Liver (tissue), 9 donors: ENCODE measurements around the gene TNS3. TPM values are rescaled to one million over a fixed set of nuclear protein-coding genes. Genes with fewer than 3 reads are reported as not detected.
A peak's percentile ranks its signal among the peaks of the same experiment; 100 is the strongest.

Experiments used
- DNase-seq: peaks from one replicate; pipeline ENCODE4 v3.0.0-alpha.2; 2017; ENCODE audit warnings: low spot score
- H3K27ac ChIP-seq, 2 donors: one replicate each; pipeline ENCODE4 v1.7.0; 2013; ENCODE audit warnings: inconsistent platforms in 2 of 2, low read length in 2 of 2, control low read depth in 1 of 2, low read depth in 1 of 2, mild to moderate bottlenecking in 1 of 2
- H3K27me3 ChIP-seq, 4 donors: one replicate each; pipeline versions ENCODE4 v1.6.1 to v1.7.0; 2013; ENCODE audit warnings: low read length in 3 of 4, inconsistent platforms in 1 of 4, mild to moderate bottlenecking in 1 of 4, moderate library complexity in 1 of 4; ENCODE audit not compliant: control insufficient read depth in 4 of 4, insufficient read depth in 4 of 4
- H3K36me3 ChIP-seq, 4 donors: one replicate each; pipeline versions ENCODE4 v1.6.1 to v1.7.0; 2013; ENCODE audit warnings: low read length in 3 of 4, mild to moderate bottlenecking in 3 of 4, low read depth in 1 of 4, moderate library complexity in 1 of 4; ENCODE audit not compliant: control insufficient read depth in 4 of 4, insufficient read depth in 3 of 4
- H3K4me1 ChIP-seq, 4 donors: one replicate each; pipeline versions ENCODE4 v1.6.1 to v1.7.0; 2013; ENCODE audit warnings: low read length in 3 of 4, mild to moderate bottlenecking in 3 of 4, moderate library complexity in 1 of 4; ENCODE audit not compliant: control insufficient read depth in 4 of 4, insufficient read depth in 4 of 4
- H3K4me3 ChIP-seq, 3 donors: one replicate each; pipeline versions ENCODE4 v1.6.1 to v1.7.0; 2013; ENCODE audit warnings: low read length in 3 of 3, control low read depth in 1 of 3, low read depth in 1 of 3, mild to moderate bottlenecking in 1 of 3
- H3K9ac ChIP-seq, 2 donors: one replicate each; pipeline ENCODE4 v1.7.0; 2013; ENCODE audit warnings: low read length in 2 of 2, mild to moderate bottlenecking in 2 of 2, moderate library complexity in 2 of 2, control low read depth in 1 of 2, low read depth in 1 of 2
- H3K9me3 ChIP-seq, 4 donors: one replicate each; pipeline versions ENCODE4 v1.6.1 to v1.7.0; 2013; ENCODE audit warnings: low read length in 3 of 4; ENCODE audit not compliant: control insufficient read depth in 4 of 4
- EGR1 ChIP-seq, 2 donors: IDR thresholded peaks; 2 replicates each; pipeline ENCODE4 v1.6.1; 2016 to 2018; ENCODE audit warnings: antibody characterized with exemption in 2 of 2, low read depth in 2 of 2
- GABPA ChIP-seq, 2 donors: IDR thresholded peaks in 1 of 2; conservative IDR thresholded peaks in 1 of 2; 2 replicates each; pipeline ENCODE4 v1.6.1; 2016; ENCODE audit warnings: antibody characterized with exemption in 2 of 2, mild to moderate bottlenecking in 1 of 2, moderate library complexity in 1 of 2
- HNF4A ChIP-seq, 2 donors: conservative IDR thresholded peaks; 2 replicates each; pipeline ENCODE4 v1.6.1; 2016; ENCODE audit warnings: antibody characterized with exemption in 2 of 2, mild to moderate bottlenecking in 2 of 2
- JUND ChIP-seq, 2 donors: IDR thresholded peaks; 2 replicates each; pipeline ENCODE4 v1.6.1; 2016; ENCODE audit warnings: antibody characterized with exemption in 2 of 2
- NR2F2 ChIP-seq: IDR thresholded peaks from 2 replicates; pipeline ENCODE4 v1.6.1; 2016; ENCODE audit warnings: antibody characterized with exemption
- RAD21 ChIP-seq, 2 donors: IDR thresholded peaks; 2 replicates each; pipeline ENCODE4 v1.6.1; 2016; ENCODE audit warnings: antibody characterized with exemption in 2 of 2, mild to moderate bottlenecking in 2 of 2
- REST ChIP-seq: IDR thresholded peaks from 2 replicates; pipeline ENCODE4 v1.6.1; 2016; ENCODE audit warnings: antibody characterized with exemption, mild to moderate bottlenecking
- RXRA ChIP-seq, 2 donors: IDR thresholded peaks; 2 replicates each; pipeline ENCODE4 v1.6.1; 2017 to 2018; ENCODE audit warnings: antibody characterized with exemption in 2 of 2, mild to moderate bottlenecking in 1 of 2
- SP1 ChIP-seq: IDR thresholded peaks from 2 replicates; pipeline ENCODE4 v1.6.1; 2018; ENCODE audit warnings: antibody characterized with exemption, mild to moderate bottlenecking
- TAF1 ChIP-seq: conservative IDR thresholded peaks from 2 replicates; pipeline ENCODE4 v1.6.1; 2016; ENCODE audit warnings: antibody characterized with exemption, mild to moderate bottlenecking
- WGBS: extraction: QIAGEN DNeasy Blood & Tissue Kit; methylation state at CpG from one replicate; pipeline ENCODE4 v1.1.7; 2013; 5-methylcytosine and 5-hydroxymethylcytosine counted together
- polyA plus RNA-seq, 2 donors: library from polyadenylated mRNA; stranded (reverse) in 1 of 2; unstranded in 1 of 2; fragments of 200-250 nt in 1 of 2; fragments of >200 nt in 1 of 2; fragmentation: Nextera tagmentation in 1 of 2; extraction: Ambion mirVana in 1 of 2; gene quantifications; one replicate each; pipeline versions ENCODE4 v1.2.1 to v1.2.3, GENCODE V29; 2013 to 2015
- total RNA-seq, 2 donors: library from RNA; depleted of rRNA; stranded (reverse); fragments of >200 nt; gene quantifications; one replicate each; pipeline ENCODE4 v1.2.3, GENCODE V29; 2014
- TF ChIP-seq, protein P1 (sequence below): IDR thresholded peaks from 2 replicates; pipeline ENCODE4 v1.6.1; 2016; ENCODE audit warnings: antibody characterized with exemption
- TF ChIP-seq, protein P2 (sequence below): IDR thresholded peaks from 2 replicates; pipeline ENCODE4 v1.6.1; 2016; ENCODE audit warnings: antibody characterized with exemption
- donor health status: healthy.
- donor health status: healthy.
- donor health status: healthy.
- donor health status: healthy.
- donor health status: healthy.

Gene TNS3
- total and polyA plus RNA-seq, 4 donors = 16.8 to 100 (median 29.5) TPM

- H3K36me3 ChIP-seq = peaks cover 0 to 4% (median 1%) of the 10 kb centered on the region in 4 donors
Observed at GRCh38 chr7:47513741-47514241, 68.1 kb downstream of the TNS3 start.

GRCh38 chr7:47512481-47513176 is 69.3 kb downstream of the TNS3 start:
- Histone ChIP-seq H3K36me3 (peaks cover 0 to 4% (median 1%) of the 10 kb centered on the region in 4 donors), H3K9me3 (no peaks in the 10 kb centered on the region), H3K27ac (peak overlapping the region; percentile 60 to 88), H3K27me3 (no peaks in the 10 kb centered on the region), H3K4me3 (no peak overlapping the region), H3K9ac (peak overlapping the region in 1 of 2 donors; percentile 38), H3K4me1 (peaks cover 23 to 53% (median 46%) of the 10 kb centered on the region in 4 donors)
- 68% methylated on average over 5 of the region's 5 CpGs for WGBS
- DNase-seq = no peak
- no peak for TF ChIP-seq TAF1
- TF ChIP-seq HNF4A (conservative IDR thresholded peaks at IDR 0.05) = peak; percentile 59 to 61
- peak in 1 of 2 donors; percentile 26 for TF ChIP-seq JUND (IDR thresholded peaks at IDR 0.05)
- TF ChIP-seq REST = no peak
- TF ChIP-seq RXRA (IDR thresholded peaks at IDR 0.05) = peak; percentile 86 to 87
- TF ChIP-seq, protein P1, sequence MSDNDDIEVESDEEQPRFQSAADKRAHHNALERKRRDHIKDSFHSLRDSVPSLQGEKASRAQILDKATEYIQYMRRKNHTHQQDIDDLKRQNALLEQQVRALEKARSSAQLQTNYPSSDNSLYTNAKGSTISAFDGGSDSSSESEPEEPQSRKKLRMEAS = no peak
- TF ChIP-seq EGR1 (IDR thresholded peaks at IDR 0.05; ENCODE audit: low read depth in 2 of 2) = no peak
- TF ChIP-seq RAD21 (IDR thresholded peaks at IDR 0.05) = peak; percentile 25 to 51
- TF ChIP-seq, protein P2, sequence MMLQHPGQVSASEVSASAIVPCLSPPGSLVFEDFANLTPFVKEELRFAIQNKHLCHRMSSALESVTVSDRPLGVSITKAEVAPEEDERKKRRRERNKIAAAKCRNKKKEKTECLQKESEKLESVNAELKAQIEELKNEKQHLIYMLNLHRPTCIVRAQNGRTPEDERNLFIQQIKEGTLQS = no peak
- TF ChIP-seq NR2F2 = peak; percentile 49
- no peak for TF ChIP-seq GABPA (IDR thresholded peaks at IDR 0.05 in 1 of 2, conservative IDR thresholded peaks at IDR 0.05 in 1 of 2)
- TF ChIP-seq SP1 = peak; percentile 55

More at GRCh38 chr7:47513741-47514241, 68.1 kb downstream of the TNS3 start:
- TF ChIP-seq NR2F2 = no peak
- TF ChIP-seq RAD21 (IDR thresholded peaks at IDR 0.05) = peak in 1 of 2 donors; percentile 8
- peak in 1 of 2 donors; percentile 36 for TF ChIP-seq JUND (IDR thresholded peaks at IDR 0.05)
- TF ChIP-seq SP1 = no peak
- WGBS = 46% methylated on average over 12 of the region's 12 CpGs
- Histone ChIP-seq H3K4me3 (no peak overlapping the region), H3K27ac (peak overlapping the region; percentile 60 to 85), H3K9me3 (no peaks in the 10 kb centered on the region), H3K27me3 (no peaks in the 10 kb centered on the region), H3K9ac (no peak overlapping the region), H3K4me1 (peaks cover 31 to 62% (median 47%) of the 10 kb centered on the region in 4 donors)
- no peak for DNase-seq
